ENCODE data around the gene NYNRIN.
"Not testable (repeated sequence)": the region's sequence is repeated elsewhere in the genome, so short reads cannot be mapped to it uniquely, and the experiment has no call there.

Gene NYNRIN

DNA sequence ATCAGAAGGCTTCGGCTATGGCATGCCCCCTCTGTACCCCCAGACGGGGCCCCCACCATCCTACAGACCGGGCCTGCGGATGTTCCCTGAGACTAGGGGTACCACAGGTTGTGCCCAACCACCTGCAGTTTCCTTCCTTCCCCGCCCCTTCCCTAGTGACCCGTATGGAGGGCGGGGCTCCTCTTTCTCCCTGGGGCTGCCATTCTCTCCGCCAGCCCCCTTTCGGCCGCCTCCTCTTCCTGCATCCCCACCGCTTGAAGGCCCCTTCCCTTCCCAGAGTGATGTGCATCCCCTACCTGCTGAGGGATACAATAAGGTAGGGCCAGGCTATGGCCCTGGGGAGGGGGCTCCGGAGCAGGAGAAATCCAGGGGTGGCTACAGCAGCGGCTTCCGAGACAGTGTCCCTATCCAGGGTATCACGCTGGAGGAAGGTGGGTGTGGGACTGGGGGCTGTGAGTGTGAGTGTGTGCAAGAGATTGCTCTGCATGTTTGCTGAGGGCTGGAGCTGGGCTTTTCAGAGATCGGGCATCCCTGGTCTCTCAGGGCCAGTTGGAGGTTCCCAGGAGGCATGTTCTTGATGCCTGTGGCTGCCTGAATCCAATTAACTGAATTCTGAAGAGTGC lies 22.2 kb upstream of the NYNRIN start:
- Mint-ChIP-seq H3K27ac (ENCODE audit: low read depth) (no peak overlapping the region), H3K9me3 (no peaks in the 10 kb centered on the region), H3K4me1 (no peaks in the 10 kb centered on the region), H3K27me3 (peaks cover 38% of the 10 kb centered on the region), H3K36me3 (ENCODE audit: insufficient read depth) (peaks cover under 1% of the 10 kb centered on the region), H3K4me3 (no peak overlapping the region)
- ATAC-seq (replicated peaks; ENCODE audit: extremely low read depth, poor library complexity, severe bottlenecking) (no peak), DNase-seq (ENCODE audit: low spot score in 2 of 2) (no peak)

GRCh38 chr14:24377126-24377525 lies 21.7 kb upstream of the NYNRIN start:
- DNase-seq (ENCODE audit: low spot score in 2 of 2) (no peak), ATAC-seq (replicated peaks; ENCODE audit: extremely low read depth, poor library complexity, severe bottlenecking) (no peak)
- H3K27me3 Mint-ChIP-seq = peaks cover 38% of the 10 kb centered on the region
- no peaks in the 10 kb centered on the region for H3K9me3 Mint-ChIP-seq
- H3K36me3 Mint-ChIP-seq (ENCODE audit: insufficient read depth) = no peaks in the 10 kb centered on the region
- H3K4me3 Mint-ChIP-seq = no peak overlapping the region
- H3K27ac Mint-ChIP-seq (ENCODE audit: low read depth) = no peak overlapping the region
- no peaks in the 10 kb centered on the region for H3K4me1 Mint-ChIP-seq

- H3K36me3 Mint-ChIP-seq (ENCODE audit: insufficient read depth) = no peaks in the 10 kb centered on the region
- no peaks in the 10 kb centered on the region for H3K4me1 Mint-ChIP-seq
- no peak for DNase-seq (ENCODE audit: low spot score in 2 of 2)
- H3K27me3 Mint-ChIP-seq = peaks cover 38% of the 10 kb centered on the region
- H3K9me3 Mint-ChIP-seq = no peaks in the 10 kb centered on the region
- no peak overlapping the region for H3K4me3 Mint-ChIP-seq
- no peak overlapping the region for H3K27ac Mint-ChIP-seq (ENCODE audit: low read depth)
- no peak for ATAC-seq (replicated peaks; ENCODE audit: extremely low read depth, poor library complexity, severe bottlenecking)
These were observed 21.1 kb upstream of the NYNRIN start for GRCh38 chr14:24377657-24378056.

DNA sequence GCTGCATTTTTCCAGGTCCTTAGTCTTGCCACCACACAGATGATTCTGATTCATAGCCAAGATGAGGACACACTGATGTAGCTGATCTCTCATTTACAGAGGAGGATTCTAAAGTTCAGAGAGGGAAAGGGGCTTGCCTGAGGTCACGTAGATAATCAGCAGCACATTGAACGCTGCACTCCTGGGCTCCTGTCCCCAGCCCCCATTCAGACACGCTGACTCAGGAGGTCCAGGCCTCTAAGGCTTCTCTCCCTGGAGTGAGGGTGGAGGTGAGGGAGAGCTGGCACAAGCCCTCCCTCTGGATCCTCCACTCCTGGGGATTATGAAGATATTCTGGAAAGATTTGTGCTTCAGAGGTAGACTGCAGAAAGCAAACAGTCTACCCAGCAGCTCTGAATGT lies 20.5 kb upstream of the NYNRIN start:
- no peak overlapping the region for H3K4me3 Mint-ChIP-seq
- ATAC-seq (replicated peaks; ENCODE audit: extremely low read depth, poor library complexity, severe bottlenecking) (no peak), DNase-seq (ENCODE audit: low spot score in 2 of 2) (no peak)
- H3K27ac Mint-ChIP-seq (ENCODE audit: low read depth) = no peak overlapping the region
- H3K36me3 Mint-ChIP-seq (ENCODE audit: insufficient read depth) = no peaks in the 10 kb centered on the region
- H3K27me3 Mint-ChIP-seq = peaks cover 38% of the 10 kb centered on the region
- no peaks in the 10 kb centered on the region for H3K9me3 Mint-ChIP-seq
- no peaks in the 10 kb centered on the region for H3K4me1 Mint-ChIP-seq

DNA sequence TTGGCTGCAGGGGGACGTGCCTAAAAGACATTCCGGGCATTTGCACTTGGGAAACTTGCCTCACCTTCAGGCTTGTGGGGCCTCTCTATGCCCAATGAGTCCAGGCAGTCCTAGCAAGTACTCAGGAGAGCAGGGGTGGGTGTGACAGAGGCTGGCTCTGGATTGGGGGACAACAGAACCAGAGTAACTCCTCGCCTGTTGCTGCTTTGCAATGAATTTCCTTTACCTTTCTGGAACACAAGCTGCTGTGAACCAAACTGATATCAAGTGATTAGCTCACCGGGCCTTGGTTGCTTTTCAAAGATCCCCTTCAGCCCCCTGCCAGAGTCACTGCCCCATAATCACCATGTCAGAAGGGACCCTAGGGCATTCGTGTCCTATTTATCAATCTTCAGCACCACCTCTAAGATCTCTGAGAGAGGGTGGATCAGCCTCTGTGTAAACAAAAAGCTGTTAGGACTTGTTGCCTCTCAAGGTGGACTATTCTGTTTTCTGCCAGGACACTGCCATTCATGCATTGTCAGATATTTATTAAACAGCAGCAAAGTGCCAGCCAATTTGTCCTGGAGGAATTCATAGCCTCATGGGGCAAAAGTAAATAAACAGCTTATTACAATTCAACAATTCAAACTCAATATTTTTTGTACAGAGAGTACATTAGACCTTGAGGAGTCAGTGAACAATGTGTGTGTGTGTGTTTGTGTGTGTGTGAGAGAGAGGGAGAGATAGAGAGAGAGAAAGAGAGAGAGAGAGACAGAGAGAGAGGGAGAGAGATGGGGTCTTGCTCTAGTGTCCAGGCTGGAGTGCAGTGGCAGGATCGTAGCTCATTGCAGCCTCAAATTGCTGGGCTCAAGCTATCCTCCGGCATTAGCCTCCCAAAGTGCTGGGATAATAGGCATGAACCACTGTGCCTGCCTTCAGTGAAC lies 19.6 kb upstream of the NYNRIN start:
- ATAC-seq (replicated peaks; ENCODE audit: extremely low read depth, poor library complexity, severe bottlenecking) = no peak
- H3K4me3 Mint-ChIP-seq = no peak overlapping the region

GRCh38 chr14:24379907-24380730 lies 18.7 kb upstream of the NYNRIN start:
- Mint-ChIP-seq H3K27ac (ENCODE audit: low read depth) (no peak overlapping the region), H3K36me3 (ENCODE audit: insufficient read depth) (no peaks in the 10 kb centered on the region), H3K4me3 (no peak overlapping the region), H3K4me1 (no peaks in the 10 kb centered on the region), H3K27me3 (peaks cover 22% of the 10 kb centered on the region), H3K9me3 (no peaks in the 10 kb centered on the region)
- DNase-seq (ENCODE audit: low spot score in 2 of 2) (no peak), ATAC-seq (replicated peaks; ENCODE audit: extremely low read depth, poor library complexity, severe bottlenecking) (no peak)

More for the DNA sequence above, 19.6 kb upstream of the NYNRIN start:
- no peak for DNase-seq (ENCODE audit: low spot score in 2 of 2)
- Mint-ChIP-seq H3K27ac (ENCODE audit: low read depth) (no peak overlapping the region), H3K36me3 (ENCODE audit: insufficient read depth) (no peaks in the 10 kb centered on the region), H3K27me3 (peaks cover 30% of the 10 kb centered on the region), H3K9me3 (no peaks in the 10 kb centered on the region), H3K4me1 (no peaks in the 10 kb centered on the region)

DNA sequence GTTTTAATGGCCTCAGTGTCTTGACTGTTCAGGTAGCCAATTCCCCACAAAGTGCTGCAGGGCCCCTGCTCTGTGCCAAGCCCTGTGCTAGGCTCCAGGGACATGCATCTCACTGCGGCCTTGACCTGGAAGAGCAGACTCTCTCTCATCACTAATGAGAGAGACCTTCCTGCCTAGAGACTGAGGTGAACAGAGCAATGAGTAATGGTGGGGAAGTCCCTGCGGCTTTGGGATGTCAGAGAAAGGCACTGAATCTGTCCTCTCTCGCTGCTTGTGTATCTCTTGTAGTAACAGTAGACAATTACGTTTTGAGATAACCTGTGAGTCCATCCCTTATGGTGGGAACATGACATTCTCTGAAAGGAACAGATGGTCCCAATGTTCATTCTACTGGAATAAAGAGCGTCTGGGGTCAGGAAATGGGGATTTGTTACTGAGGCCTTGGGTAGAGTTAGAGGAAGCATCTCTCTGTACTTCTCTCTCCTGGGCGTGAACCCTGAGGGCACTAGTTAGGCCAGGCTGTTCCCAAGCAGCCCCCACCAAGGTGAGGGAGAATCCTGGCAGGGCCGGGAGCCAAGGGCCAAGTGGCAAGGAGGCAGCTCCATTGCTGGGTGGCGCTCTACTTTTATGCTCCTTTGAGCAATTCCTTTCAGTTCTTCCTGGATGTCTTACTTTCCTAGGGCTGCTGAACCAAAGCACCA lies 17.3 kb upstream of the NYNRIN start:
- H3K27ac Mint-ChIP-seq (ENCODE audit: low read depth) = no peak overlapping the region
- H3K4me1 Mint-ChIP-seq = no peaks in the 10 kb centered on the region
- H3K36me3 Mint-ChIP-seq (ENCODE audit: insufficient read depth) = no peaks in the 10 kb centered on the region
- ATAC-seq (replicated peaks; ENCODE audit: extremely low read depth, poor library complexity, severe bottlenecking) (no peak), DNase-seq (ENCODE audit: low spot score in 2 of 2) (no peak)
- H3K4me3 Mint-ChIP-seq = no peak overlapping the region
- peaks cover 8% of the 10 kb centered on the region for H3K27me3 Mint-ChIP-seq
- no peaks in the 10 kb centered on the region for H3K9me3 Mint-ChIP-seq

GRCh38 chr14:24382064-24382371 lies 16.8 kb upstream of the NYNRIN start:
- peaks cover 3% of the 10 kb centered on the region for H3K27me3 Mint-ChIP-seq
- H3K27ac Mint-ChIP-seq (ENCODE audit: low read depth) = no peak overlapping the region
- no peak for ATAC-seq (replicated peaks; ENCODE audit: extremely low read depth, poor library complexity, severe bottlenecking)
- no peaks in the 10 kb centered on the region for H3K36me3 Mint-ChIP-seq (ENCODE audit: insufficient read depth)
- DNase-seq (ENCODE audit: low spot score in 2 of 2) = no peak
- no peaks in the 10 kb centered on the region for H3K4me1 Mint-ChIP-seq
- H3K4me3 Mint-ChIP-seq = no peak overlapping the region
- H3K9me3 Mint-ChIP-seq = no peaks in the 10 kb centered on the region

DNA sequence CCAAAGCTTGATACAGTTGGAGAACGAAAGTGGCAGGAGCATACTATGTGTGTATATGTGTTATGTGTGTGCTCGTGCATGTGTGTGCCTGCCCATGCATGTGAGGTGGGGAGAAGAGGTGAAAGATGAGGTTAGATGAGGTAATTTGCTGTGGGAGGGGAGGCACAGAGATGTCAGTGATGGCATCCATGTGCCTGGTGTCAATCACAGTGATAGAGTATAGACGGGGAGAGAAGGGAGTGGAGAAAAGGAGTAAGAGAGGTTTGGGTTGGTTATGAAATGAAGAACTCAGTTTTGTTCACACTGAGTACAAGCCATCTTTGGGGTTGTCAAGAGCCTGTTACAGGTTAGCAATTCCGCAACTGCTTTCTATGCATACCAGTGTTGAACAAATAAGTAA lies 14.6 kb upstream of the NYNRIN start:
- ATAC-seq (replicated peaks; ENCODE audit: extremely low read depth, poor library complexity, severe bottlenecking) = no peak
- Mint-ChIP-seq H3K4me1 (no peaks in the 10 kb centered on the region), H3K9me3 (no peaks in the 10 kb centered on the region), H3K36me3 (ENCODE audit: insufficient read depth) (no peaks in the 10 kb centered on the region), H3K27ac (ENCODE audit: low read depth) (no peak overlapping the region), H3K27me3 (peaks cover 7% of the 10 kb centered on the region), H3K4me3 (no peak overlapping the region)
- DNase-seq (ENCODE audit: low spot score in 2 of 2) = no peak

GRCh38 chr14:24385524-24385923 lies 13.3 kb upstream of the NYNRIN start:
- H3K27ac Mint-ChIP-seq (ENCODE audit: low read depth) = no peak overlapping the region
- H3K36me3 Mint-ChIP-seq (ENCODE audit: insufficient read depth) = no peaks in the 10 kb centered on the region
- no peak overlapping the region for H3K4me3 Mint-ChIP-seq
- no peaks in the 10 kb centered on the region for H3K4me1 Mint-ChIP-seq
- peaks cover 20% of the 10 kb centered on the region for H3K27me3 Mint-ChIP-seq
- no peak for ATAC-seq (replicated peaks; ENCODE audit: extremely low read depth, poor library complexity, severe bottlenecking)
- no peak for DNase-seq (ENCODE audit: low spot score in 2 of 2)
- H3K9me3 Mint-ChIP-seq = no peaks in the 10 kb centered on the region

DNA sequence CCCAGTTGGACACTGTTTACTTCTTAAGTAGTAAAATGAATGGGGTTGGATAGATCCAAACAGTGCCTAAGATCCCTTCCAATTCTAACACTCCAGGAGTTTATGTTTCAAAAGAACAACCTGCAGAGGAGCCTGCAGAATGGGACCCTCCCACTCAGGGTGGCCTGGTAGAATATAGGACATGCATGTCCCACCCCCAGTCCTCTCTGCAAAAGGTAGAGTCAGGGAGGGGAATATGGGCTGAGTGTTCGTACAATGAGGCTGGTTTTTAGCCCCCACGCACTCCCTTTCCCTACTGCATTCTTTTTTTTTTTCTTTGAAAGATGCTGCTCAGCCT lies 11.8 kb upstream of the NYNRIN start:
- H3K27me3 Mint-ChIP-seq = peaks cover 35% of the 10 kb centered on the region
- ATAC-seq (replicated peaks; ENCODE audit: extremely low read depth, poor library complexity, severe bottlenecking) (no peak), DNase-seq (ENCODE audit: low spot score in 2 of 2) (no peak)
- H3K36me3 Mint-ChIP-seq (ENCODE audit: insufficient read depth) = no peaks in the 10 kb centered on the region
- H3K4me1 Mint-ChIP-seq = no peaks in the 10 kb centered on the region
- H3K4me3 Mint-ChIP-seq = no peak overlapping the region
- H3K9me3 Mint-ChIP-seq = no peaks in the 10 kb centered on the region
- no peak overlapping the region for H3K27ac Mint-ChIP-seq (ENCODE audit: low read depth)

DNA sequence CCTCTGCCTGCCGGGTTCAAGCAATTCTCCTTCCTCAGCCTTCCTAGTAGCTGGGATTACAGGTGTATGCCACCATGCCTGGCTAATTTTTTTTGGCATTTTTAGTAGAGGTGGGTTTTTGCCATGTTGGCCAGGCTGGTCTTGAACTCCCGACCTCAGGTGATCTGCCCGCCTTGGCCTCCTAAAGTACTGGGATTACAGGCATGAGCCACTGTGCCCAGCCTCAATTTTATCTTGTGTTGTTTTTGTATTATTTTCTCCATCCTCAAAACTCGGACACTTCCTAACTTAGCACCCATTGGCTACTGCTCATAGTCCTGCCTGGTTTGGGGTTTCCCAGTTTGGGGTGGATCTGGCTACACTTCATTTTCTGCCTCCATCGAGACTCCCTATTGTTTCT lies 11.2 kb upstream of the NYNRIN start:
- H3K27me3 Mint-ChIP-seq = peaks cover 41% of the 10 kb centered on the region
- not testable (repeated sequence) for H3K4me3 Mint-ChIP-seq; ATAC-seq (replicated peaks; ENCODE audit: extremely low read depth, poor library complexity, severe bottlenecking); DNase-seq (ENCODE audit: low spot score in 2 of 2); H3K4me1 Mint-ChIP-seq; H3K9me3 Mint-ChIP-seq; H3K36me3 Mint-ChIP-seq (ENCODE audit: insufficient read depth); H3K27ac Mint-ChIP-seq (ENCODE audit: low read depth)

Data from central memory CD8-positive, alpha-beta T cell (primary cell).